A549 (cell line): Measurements from ENCODE around the gene NLRP3. TPM values are rescaled to one million over a fixed set of nuclear protein-coding genes. Genes with fewer than 3 reads are reported as not detected.

Experiments used
- ATAC-seq, 2 experiments: fragments of 200-7000 bp in 1 of 2; fragments of >200 bp in 1 of 2; cut with Nextera tagmentation in 1 of 2; cut with Tn5 transposase in 1 of 2; 3 replicates each; pipeline versions ENCODE4 v1.8.0 to v1.9.1; 2018 to 2020; ENCODE audit warnings: mild to moderate bottlenecking in 1 of 2, moderate library complexity in 1 of 2
- CTCF ChIA-PET: fragments of 300-600 bp; sonication (Branson Sonifier 250); formaldehyde crosslinking; extraction: SDS; loops from one replicate; lab custom pipeline; 2021; ENCODE audit warnings: antibody characterized with exemption, inconsistent platforms; lab: Yijun Ruan, JAX
- POLR2A ChIA-PET: fragments of 350-600 bp; formaldehyde crosslinking; extraction: SDS; loops from one replicate; lab custom pipeline; 2021; ENCODE audit warnings: antibody characterized with exemption, inconsistent platforms; lab: Yijun Ruan, JAX
- DNase-seq, 2 experiments: peaks; one replicate each; pipeline versions ENCODE4 v3.0.0 to v3.0.0-alpha.2; 2011 to 2016; ENCODE audit warnings: low read depth in 1 of 2, low spot score in 1 of 2
- FAIRE-seq: peaks from 2 replicates; lab custom pipeline; 2011; peaks lifted over from hg19 to GRCh38; lab: Jason Lieb, UNC
- H3K27ac ChIP-seq, 2 experiments: fragments of >200 bp; sonication (Bioruptor Twin); formaldehyde crosslinking; 3 replicates each; pipeline ENCODE4 v1.5.1; 2016 to 2017
- H3K4me1 ChIP-seq: fragments of >200 bp; sonication (Bioruptor Twin); formaldehyde crosslinking; 3 replicates; pipeline ENCODE4 v1.6.1; 2016
- H3K4me2 ChIP-seq: fragments of >200 bp; sonication (Bioruptor Twin); formaldehyde crosslinking; 3 replicates; pipeline ENCODE4 v1.6.1; 2016
- H3K4me3 ChIP-seq: fragments of >200 bp; sonication (Bioruptor Twin); formaldehyde crosslinking; 3 replicates; pipeline ENCODE4 v1.5.1; 2016
- H3K9me3 ChIP-seq: fragments of >200 bp; sonication (Bioruptor Twin); formaldehyde crosslinking; 3 replicates; pipeline ENCODE4 v1.6.1; 2016
- ATOH8 ChIP-seq: fragments of 250-450 bp; sonication (Bioruptor Pico); IDR thresholded peaks from 2 replicates; pipeline ENCODE4 v1.5.0; 2020; ENCODE audit warnings: low read depth, mild to moderate bottlenecking, moderate library complexity
- BHLHE40 ChIP-seq: IDR thresholded peaks from 2 replicates; pipeline ENCODE4 v1.6.1; 2012; ENCODE audit warnings: low read depth, low read length, inconsistent platforms
- CHD4 ChIP-seq: fragments of 200-600 bp; sonication (generic); IDR thresholded peaks from 2 replicates; pipeline ENCODE4 v1.6.1; 2016; ENCODE audit warnings: antibody characterized with exemption, mild to moderate bottlenecking, borderline replicate concordance
- EP300 ChIP-seq, 2 experiments: fragments of >200 bp; sonication (Bioruptor Twin); formaldehyde crosslinking; IDR thresholded peaks; 2 replicates in 1 of 2; 3 replicates in 1 of 2; pipeline ENCODE4 v1.6.1; 2016 to 2017
- GATA3 ChIP-seq: IDR thresholded peaks from 2 replicates; pipeline ENCODE4 v1.6.1; 2012; ENCODE audit warnings: borderline replicate concordance
- HEYL ChIP-seq: fragments of 250-450 bp; sonication (Bioruptor Pico); IDR thresholded peaks from 2 replicates; pipeline ENCODE4 v1.8.0; 2021; ENCODE audit warnings: mild to moderate bottlenecking, moderate library complexity
- HMGXB4 ChIP-seq: fragments of 250-450 bp; sonication (Bioruptor Pico); IDR thresholded peaks from 2 replicates; pipeline ENCODE4 v1.5.0; 2021; ENCODE audit warnings: mild to moderate bottlenecking, moderate library complexity, borderline replicate concordance
- HOXA7 ChIP-seq: fragments of 250-450 bp; sonication (Bioruptor Pico); IDR thresholded peaks from 2 replicates; pipeline ENCODE4 v1.5.0; 2020; ENCODE audit warnings: mild to moderate bottlenecking, moderate library complexity
- HOXB13 ChIP-seq: fragments of 250-450 bp; sonication (Bioruptor Pico); IDR thresholded peaks from 2 replicates; pipeline ENCODE4 v1.5.0; 2020; ENCODE audit warnings: low read depth, mild to moderate bottlenecking, moderate library complexity
- JUN ChIP-seq, 2 experiments: fragments of >200 bp; sonication (Bioruptor Twin); formaldehyde crosslinking; IDR thresholded peaks; 2 replicates in 1 of 2; 3 replicates in 1 of 2; pipeline ENCODE4 v1.6.1; 2016 to 2017
- JUNB ChIP-seq: fragments of >200 bp; sonication (Bioruptor Twin); formaldehyde crosslinking; IDR thresholded peaks from 2 replicates; pipeline ENCODE4 v1.6.1; 2016
- MAFK ChIP-seq: fragments of 450-650 bp; IDR thresholded peaks from 2 replicates; pipeline ENCODE4 v1.6.1; 2014; ENCODE audit not compliant: partially characterized antibody
- MYC ChIP-seq: IDR thresholded peaks from 2 replicates; pipeline ENCODE4 v1.6.1; 2012; ENCODE audit warnings: mild to moderate bottlenecking, inconsistent platforms, low read length, improper control_type of control experiment, borderline replicate concordance
- NFE2L2 ChIP-seq: fragments of 150-350 bp; conservative IDR thresholded peaks from 2 replicates; pipeline ENCODE4 v1.6.1; 2014; ENCODE audit warnings: low read length
- NPAS2 ChIP-seq: fragments of 250-450 bp; sonication (Bioruptor Pico); IDR thresholded peaks from 2 replicates; pipeline ENCODE4 v1.8.0; 2022; ENCODE audit warnings: mild to moderate bottlenecking, moderate library complexity, borderline replicate concordance
- POLR2AphosphoS2 ChIP-seq: conservative IDR thresholded peaks from 2 replicates; pipeline ENCODE4 v1.6.1; 2012; ENCODE audit warnings: low read length, improper control_type of control experiment, inconsistent platforms
- RCOR1 ChIP-seq: fragments of 150-350 bp; IDR thresholded peaks from 2 replicates; pipeline ENCODE4 v1.6.1; 2014; ENCODE audit warnings: antibody characterized with exemption, low read length, low read depth
- RNF2 ChIP-seq: fragments of 200-600 bp; sonication (generic); IDR thresholded peaks from 2 replicates; pipeline ENCODE4 v1.6.1; 2016; ENCODE audit warnings: low read depth, mild to moderate bottlenecking, antibody characterized with exemption, moderate library complexity, borderline replicate concordance
- SMC3 ChIP-seq: fragments of >200 bp; sonication (Bioruptor Twin); formaldehyde crosslinking; IDR thresholded peaks from 3 replicates; pipeline ENCODE4 v1.6.1; 2018; ENCODE audit warnings: inconsistent platforms
- SREBF2 ChIP-seq: fragments of 450-650 bp; IDR thresholded peaks from 2 replicates; pipeline ENCODE4 v1.6.1; 2014; ENCODE audit warnings: mild to moderate bottlenecking, moderate library complexity
- TFCP2L1 ChIP-seq: fragments of 250-450 bp; sonication (Bioruptor Pico); IDR thresholded peaks from 2 replicates; pipeline ENCODE4 v1.5.0; 2021; ENCODE audit warnings: mild to moderate bottlenecking
- TP53 ChIP-seq: fragments of 250-450 bp; sonication (Bioruptor Pico); IDR thresholded peaks from 2 replicates; pipeline ENCODE4 v1.5.0; 2021; ENCODE audit warnings: mild to moderate bottlenecking, moderate library complexity
- ZFP36 ChIP-seq: fragments of 450-650 bp; IDR thresholded peaks from 2 replicates; pipeline ENCODE4 v1.6.1; 2014; ENCODE audit warnings: borderline replicate concordance; ENCODE audit not compliant: partially characterized antibody
- WGBS: methylation state at CpG from one replicate; pipeline ENCODE4 v1.1.6; 2017; ENCODE audit errors: missing lambda C conversion rate; 5-methylcytosine and 5-hydroxymethylcytosine counted together
- polyA plus RNA-seq, 4 experiments: library from polyadenylated mRNA; depleted of rRNA in 3 of 4; stranded (reverse); fragments of >200 nt; fragmentation: RNase III in 1 of 4; extraction: RNeasy Plus Mini Kit Qiagen cat#74134 plus additional on column Dnase treatment in 1 of 4; gene quantifications; 2 replicates in 3 of 4; 3 replicates in 1 of 4; pipeline ENCODE4 v1.2.3, GENCODE V29; 2011 to 2017
- TF ChIP-seq, protein P1 (sequence below): IDR thresholded peaks from 2 replicates; pipeline ENCODE4 v1.6.1; 2012; ENCODE audit warnings: low read depth, borderline replicate concordance
- TF ChIP-seq, protein P2 (sequence below): IDR thresholded peaks from 2 replicates; pipeline ENCODE4 v1.6.1; 2012

NLRP3 gene
- polyA plus RNA-seq, 2 of the 4 experiments (the other 2 are of a cell fraction), result not detected

DNA sequence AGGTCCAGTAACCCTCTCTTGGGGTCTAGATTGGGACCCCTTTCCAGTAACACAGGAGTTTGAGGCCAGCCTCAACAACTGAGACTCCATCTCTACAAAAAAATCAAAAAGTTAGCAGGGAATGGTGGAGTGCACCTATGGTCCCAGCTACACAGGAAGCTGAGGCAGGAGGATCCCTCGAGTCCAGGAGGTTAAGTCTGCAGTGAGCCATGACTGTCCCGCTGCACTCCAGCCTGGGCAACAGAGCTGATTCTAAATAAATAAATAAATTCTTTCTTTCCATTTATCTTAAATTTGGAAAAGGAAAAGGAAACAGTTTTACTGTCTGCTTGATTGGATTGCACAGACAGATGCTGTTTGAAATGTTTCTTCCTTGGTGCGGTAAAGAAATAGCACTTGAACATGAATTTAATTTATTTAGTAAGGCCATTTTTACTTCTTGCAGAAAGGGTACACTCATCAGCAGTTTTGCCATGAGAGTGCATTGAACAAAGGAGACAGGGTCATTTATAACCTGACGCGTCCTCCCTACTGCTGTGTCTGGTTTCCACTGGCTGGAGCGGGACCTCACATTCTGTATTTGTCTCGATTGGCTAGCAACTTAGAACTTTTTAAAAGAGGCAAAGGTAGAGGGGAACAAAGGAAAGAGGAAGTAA is 47.4 kb upstream of the NLRP3 start:
- 52% methylated on average over 7 of the region's 7 CpGs for WGBS
- H3K4me3 ChIP-seq, result no peak overlapping the region
- H3K9me3 ChIP-seq, result no peaks in the 10 kb centered on the region
- ATAC-seq (no peak), FAIRE-seq (no peak), DNase-seq (no peak)
- POLR2A ChIA-PET, result no interaction called here
- no peak overlapping the region for H3K27ac ChIP-seq
- TF ChIP-seq, protein P1, sequence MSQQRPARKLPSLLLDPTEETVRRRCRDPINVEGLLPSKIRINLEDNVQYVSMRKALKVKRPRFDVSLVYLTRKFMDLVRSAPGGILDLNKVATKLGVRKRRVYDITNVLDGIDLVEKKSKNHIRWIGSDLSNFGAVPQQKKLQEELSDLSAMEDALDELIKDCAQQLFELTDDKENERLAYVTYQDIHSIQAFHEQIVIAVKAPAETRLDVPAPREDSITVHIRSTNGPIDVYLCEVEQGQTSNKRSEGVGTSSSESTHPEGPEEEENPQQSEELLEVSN, result no peak
- TF ChIP-seq HOXA7 (no peak), NPAS2 (CRISPR knock-in tag) (no peak), JUN (IDR thresholded peaks at IDR 0.05) (no peak), SREBF2 (no peak), POLR2AphosphoS2 (no peak), TFCP2L1 (CRISPR knock-in tag) (no peak), BHLHE40 (no peak), HEYL (no peak), CHD4 (no peak), RNF2 (no peak), MAFK (no peak), NFE2L2 (no peak), HOXB13 (no peak), RCOR1 (no peak), EP300 (IDR thresholded peaks at IDR 0.05) (no peak), SMC3 (no peak), JUNB (no peak), HMGXB4 (no peak)
- H3K4me2 ChIP-seq, result no peak overlapping the region
- CTCF ChIA-PET, result no interaction called here
- H3K4me1 ChIP-seq, result no peaks in the 10 kb centered on the region

DNA sequence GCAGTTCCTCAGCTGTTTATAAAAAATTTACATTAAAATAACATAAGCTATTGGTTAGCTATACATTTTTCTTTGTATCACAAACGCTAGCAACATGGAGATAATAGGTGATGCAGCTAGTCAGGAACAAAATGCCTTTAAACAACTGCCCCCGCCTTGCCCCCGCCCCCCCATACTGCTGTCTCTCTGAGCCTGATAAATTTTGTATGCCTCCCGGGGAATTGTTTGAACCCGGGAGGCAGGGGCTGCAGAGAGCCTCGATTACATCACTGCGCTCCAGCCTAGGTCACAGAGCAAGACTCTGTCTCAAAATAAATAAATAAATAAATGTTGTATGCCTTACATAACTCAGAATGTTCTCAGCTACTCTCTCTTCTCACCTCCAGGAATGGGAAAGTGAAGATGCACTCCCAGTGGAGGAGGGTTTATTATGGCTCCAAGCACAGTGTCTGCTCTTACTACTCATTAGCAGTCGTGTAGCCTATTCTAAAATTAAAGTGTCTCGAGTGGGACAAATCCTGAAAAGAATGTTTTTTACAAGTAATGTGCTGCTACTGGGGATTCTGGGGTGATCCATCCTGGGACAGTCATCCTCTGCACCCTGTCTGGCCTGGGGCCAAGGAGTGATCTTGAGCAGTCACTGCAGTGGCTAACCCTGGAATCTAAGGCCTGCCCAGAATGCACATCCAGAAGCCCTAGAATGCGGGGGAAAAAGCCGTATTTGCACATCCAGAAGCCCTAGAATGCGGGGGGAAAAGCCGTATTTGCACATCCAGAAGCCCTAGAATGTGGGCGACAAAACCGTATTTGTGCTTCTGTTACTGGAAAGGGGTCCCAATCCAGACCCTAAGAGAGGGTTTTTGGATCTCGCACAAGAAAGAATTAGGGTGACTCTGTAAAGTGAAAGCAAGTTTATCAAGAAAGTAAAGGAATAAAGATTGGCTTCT is 44.9 kb upstream of the NLRP3 start:
- TF ChIP-seq HMGXB4 (no peak), JUN (IDR thresholded peaks at IDR 0.05) (no peak), MYC (no peak), ZFP36 (no peak), JUNB (no peak), GATA3 (no peak), ATOH8 (CRISPR knock-in tag) (no peak), TP53 (CRISPR knock-in tag) (no peak)
- TF ChIP-seq, protein P2, sequence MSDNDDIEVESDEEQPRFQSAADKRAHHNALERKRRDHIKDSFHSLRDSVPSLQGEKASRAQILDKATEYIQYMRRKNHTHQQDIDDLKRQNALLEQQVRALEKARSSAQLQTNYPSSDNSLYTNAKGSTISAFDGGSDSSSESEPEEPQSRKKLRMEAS, result no peak
- ATAC-seq (no peak), DNase-seq (no peak), FAIRE-seq (no peak)
- ChIA-PET POLR2A (no interaction called here), CTCF (no interaction called here)
- H3K9me3 ChIP-seq, result 0 out of 3 replicates have a peak, but pooled peaks cover 3% of the 10 kb centered on the region
- no peaks in the 10 kb centered on the region for H3K4me1 ChIP-seq
- no peak overlapping the region for H3K4me2 ChIP-seq
- H3K27ac ChIP-seq, result no peak overlapping the region
- no peak overlapping the region for H3K4me3 ChIP-seq
- 64% methylated on average over 16 of the region's 16 CpGs for WGBS
